GM23248 (cell line): ENCODE data around the gene POLR1E.

Experiments used
- EZH2 ChIP-seq: fragments of 200-600 bp; sonication (generic); IDR thresholded peaks from 2 replicates; pipeline ENCODE4 v1.6.1; 2018; ENCODE audit warnings: antibody characterized with exemption, mild to moderate bottlenecking; ENCODE audit not compliant: insufficient read depth, poor library complexity, severe bottlenecking
- EZH2phosphoT487 ChIP-seq: fragments of 200-600 bp; sonication (generic); IDR thresholded peaks from 2 replicates; pipeline ENCODE4 v1.6.1; 2018; ENCODE audit warnings: antibody characterized with exemption, moderate library complexity, mild to moderate bottlenecking, low read depth; ENCODE audit not compliant: insufficient read depth

- TF ChIP-seq EZH2phosphoT487, result no peak
- no peak for TF ChIP-seq EZH2
Measured at GRCh38 chr9:37444890-37445289, 40.9 kb upstream of the POLR1E start.
